IPS-NIHi7 (cell line): ENCODE measurements around the gene ERG.

Experiments used
- DNase-seq: peaks from one replicate; pipeline ENCODE4 v3.0.0; 2012; ENCODE audit warnings: mixed read lengths; ENCODE audit errors: extremely low spot score

The ERG gene

GRCh38 chr21:38434913-38435533, 63.3 kb downstream of the ERG start:
- DNase-seq = no peak

GRCh38 chr21:38433471-38433870, 64.8 kb downstream of the ERG start:
- no peak for DNase-seq

GRCh38 chr21:38430401-38430984, 67.8 kb downstream of the ERG start:
- DNase-seq = no peak

GRCh38 chr21:38429011-38429410, 69.3 kb downstream of the ERG start:
- no peak for DNase-seq

GRCh38 chr21:38428211-38428610, 70.1 kb downstream of the ERG start:
- no peak for DNase-seq

- DNase-seq = no peak
Measured at GRCh38 chr21:38424305-38425019, 73.8 kb downstream of the ERG start.

- DNase-seq = no peak
Measured at GRCh38 chr21:38422082-38422481, 76.2 kb downstream of the ERG start.

- no peak for DNase-seq
Measured at GRCh38 chr21:38420140-38420539, 78.1 kb downstream of the ERG start.

GRCh38 chr21:38417726-38418125, 80.6 kb downstream of the ERG start:
- DNase-seq = no peak

GRCh38 chr21:38416791-38417190, 81.5 kb downstream of the ERG start:
- DNase-seq = no peak

GRCh38 chr21:38413958-38414548, 84.2 kb downstream of the ERG start:
- no peak for DNase-seq

GRCh38 chr21:38410466-38410865, 87.8 kb downstream of the ERG start:
- no peak for DNase-seq

GRCh38 chr21:38409907-38410306, 88.4 kb downstream of the ERG start:
- DNase-seq = no peak

- DNase-seq = no peak
Measured at GRCh38 chr21:38404177-38404576, 94.1 kb downstream of the ERG start.

- DNase-seq = no peak
Measured at GRCh38 chr21:38402795-38403194, 95.5 kb downstream of the ERG start.

GRCh38 chr21:38402291-38402690, 96.0 kb downstream of the ERG start:
- DNase-seq = no peak

GRCh38 chr21:38401191-38401926, 96.9 kb downstream of the ERG start:
- no peak for DNase-seq

- no peak for DNase-seq
Measured at GRCh38 chr21:38400195-38400919, 97.9 kb downstream of the ERG start.

GRCh38 chr21:38399103-38399502, 99.2 kb downstream of the ERG start:
- no peak for DNase-seq

GRCh38 chr21:38396325-38396724, 102.0 kb downstream of the ERG start:
- DNase-seq = no peak

- no peak for DNase-seq
Measured at GRCh38 chr21:38395581-38395980, 102.7 kb downstream of the ERG start.

- DNase-seq = no peak
Measured at GRCh38 chr21:38392661-38393060, 105.6 kb downstream of the ERG start.
